Vagina (tissue), 2 donors: ENCODE measurements around the gene TATDN2.

ENCODE experiments used
- POLR2AphosphoS5 ChIP-seq, 2 donors: sonication (generic); formaldehyde crosslinking; IDR thresholded peaks; one replicate each; pipeline ENCODE4 v1.9.0; 2017; ENCODE audit warnings: antibody characterized with exemption in 2 of 2, mild to moderate bottlenecking in 2 of 2, low read depth in 1 of 2; ENCODE audit not compliant: insufficient read depth in 1 of 2
- TF ChIP-seq, protein P1 (sequence below), 3 experiments: fragments of 450-650 bp in 2 of 3; fragments of 200-600 bp in 1 of 3; sonication (generic) in 1 of 3; IDR thresholded peaks; one replicate each; pipeline ENCODE4 v1.5.1; 2017 to 2019; ENCODE audit warnings: antibody characterized with exemption in 3 of 3, mild to moderate bottlenecking in 2 of 3, moderate library complexity in 2 of 3

DNA sequence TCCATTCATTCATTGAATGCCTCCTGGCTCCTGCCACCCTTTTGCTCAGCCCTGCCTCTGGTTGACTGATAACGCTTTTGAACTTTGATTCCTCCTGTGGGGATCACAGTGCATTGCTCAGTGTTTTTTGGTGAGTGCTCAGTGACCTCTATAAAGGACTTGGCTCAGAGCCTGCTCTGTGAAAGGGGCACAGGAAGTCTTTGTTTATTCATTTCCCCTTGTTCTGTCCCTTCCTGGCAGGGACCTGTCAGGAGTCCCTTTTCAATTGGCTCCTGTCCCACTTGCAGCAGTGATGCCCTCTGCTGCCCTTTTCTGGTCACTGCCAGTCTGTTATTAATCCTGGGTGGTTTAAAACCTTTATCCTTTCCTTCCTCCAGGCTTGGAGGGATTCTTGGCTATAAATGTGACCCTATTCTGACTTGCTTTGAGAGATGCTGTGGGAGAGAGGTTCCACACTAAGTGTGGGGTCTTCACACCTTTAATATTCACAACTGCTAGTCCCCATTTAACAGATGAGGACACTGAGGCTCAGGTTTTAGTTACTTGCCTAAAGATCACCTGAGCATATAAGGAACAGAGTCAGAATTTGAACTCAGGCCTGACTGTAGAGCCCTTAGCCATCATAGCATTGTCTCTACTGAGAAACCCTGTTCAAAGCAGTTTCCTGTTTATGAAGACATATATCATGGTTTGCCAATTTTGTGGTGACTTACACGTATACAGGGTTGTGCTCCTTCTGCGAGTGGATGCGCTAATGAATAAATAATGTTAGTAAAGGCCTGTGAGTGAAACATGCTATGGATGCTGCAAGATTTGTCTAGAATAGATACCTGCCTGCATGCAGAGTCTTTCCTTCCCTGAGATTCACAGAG is 23.2 kb upstream of the TATDN2 start:
- TF ChIP-seq, protein P1, sequence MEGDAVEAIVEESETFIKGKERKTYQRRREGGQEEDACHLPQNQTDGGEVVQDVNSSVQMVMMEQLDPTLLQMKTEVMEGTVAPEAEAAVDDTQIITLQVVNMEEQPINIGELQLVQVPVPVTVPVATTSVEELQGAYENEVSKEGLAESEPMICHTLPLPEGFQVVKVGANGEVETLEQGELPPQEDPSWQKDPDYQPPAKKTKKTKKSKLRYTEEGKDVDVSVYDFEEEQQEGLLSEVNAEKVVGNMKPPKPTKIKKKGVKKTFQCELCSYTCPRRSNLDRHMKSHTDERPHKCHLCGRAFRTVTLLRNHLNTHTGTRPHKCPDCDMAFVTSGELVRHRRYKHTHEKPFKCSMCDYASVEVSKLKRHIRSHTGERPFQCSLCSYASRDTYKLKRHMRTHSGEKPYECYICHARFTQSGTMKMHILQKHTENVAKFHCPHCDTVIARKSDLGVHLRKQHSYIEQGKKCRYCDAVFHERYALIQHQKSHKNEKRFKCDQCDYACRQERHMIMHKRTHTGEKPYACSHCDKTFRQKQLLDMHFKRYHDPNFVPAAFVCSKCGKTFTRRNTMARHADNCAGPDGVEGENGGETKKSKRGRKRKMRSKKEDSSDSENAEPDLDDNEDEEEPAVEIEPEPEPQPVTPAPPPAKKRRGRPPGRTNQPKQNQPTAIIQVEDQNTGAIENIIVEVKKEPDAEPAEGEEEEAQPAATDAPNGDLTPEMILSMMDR (IDR thresholded peaks at IDR 0.05): peak; percentile 63 to 80 (median 70)
- TF ChIP-seq POLR2AphosphoS5 (IDR thresholded peaks at IDR 0.05; ENCODE audit: insufficient read depth in 1 of 2, low read depth in 1 of 2): peak in 1 of 2 donors; percentile 84
